ENCODE measurements around the gene SMARCC2. TPM values are rescaled to one million over a fixed set of nuclear protein-coding genes. Genes with fewer than 3 reads are reported as not detected.

Gene SMARCC2
- total and polyA plus RNA-seq, 2 of the 13 experiments (the other 11 are each of a cell fraction or from before 2014, with no cell fraction given) = 21.3 to 24.1 TPM

- TF ChIP-seq ZXDC (CRISPR knock-in tag; IDR thresholded peaks at IDR 0.05) (peak; percentile 93; the same call in 1 of the 2 replicates), RNF2 (conservative IDR thresholded peaks at IDR 0.05; ENCODE audit: low read depth) (no peak), THYN1 (CRISPR knock-in tag; IDR thresholded peaks at IDR 0.05; ENCODE audit: borderline replicate concordance, low read depth) (no peak), TAF1 (CRISPR knock-in tag; IDR thresholded peaks at IDR 0.05) (peak; percentile 77; the same call in 1 of the 2 replicates), MAF1 (CRISPR knock-in tag; IDR thresholded peaks at IDR 0.05; ENCODE audit: borderline replicate concordance) (no peak), ZNF337 (CRISPR knock-in tag; IDR thresholded peaks at IDR 0.05; ENCODE audit: borderline replicate concordance, low read depth) (no peak), RBM22 (optimal IDR thresholded peaks at IDR 0.05; ENCODE audit: low read length) (peak; percentile 100), CBX5 (CRISPR knock-in tag; IDR thresholded peaks at IDR 0.05; ENCODE audit: borderline replicate concordance) (peak; percentile 89; the same call in 1 of the 2 replicates), ZNF615 (CRISPR knock-in tag; IDR thresholded peaks at IDR 0.05; ENCODE audit: borderline replicate concordance) (peak; percentile 86; the same call in 1 of the 2 replicates), RBFOX2 (IDR thresholded peaks at IDR 0.05; ENCODE audit: low read depth, low read length) (peak; percentile 95), ZNF124 (CRISPR knock-in tag; IDR thresholded peaks at IDR 0.05) (no peak), ZNF569 (CRISPR knock-in tag; IDR thresholded peaks at IDR 0.05; ENCODE audit: borderline replicate concordance) (no peak), ZNF207 (IDR thresholded peaks at IDR 0.05; ENCODE audit: borderline replicate concordance) (no peak), MZF1 (CRISPR knock-in tag; IDR thresholded peaks at IDR 0.05; ENCODE audit: borderline replicate concordance) (no peak), ETS1 (CRISPR knock-in tag; IDR thresholded peaks at IDR 0.05) (no peak), KLF12 (CRISPR knock-in tag; IDR thresholded peaks at IDR 0.05; ENCODE audit: borderline replicate concordance) (peak; percentile 84; the same call in 1 of the 2 replicates), SAFB2 (CRISPR knock-in tag; IDR thresholded peaks at IDR 0.05; ENCODE audit: borderline replicate concordance, low read depth) (peak; percentile 41; the same call in 1 of the 2 replicates), ZMYM4 (CRISPR knock-in tag; IDR thresholded peaks at IDR 0.05) (peak; percentile 94), CERS6 (CRISPR knock-in tag; IDR thresholded peaks at IDR 0.05) (no peak)
- TF ChIP-seq, protein P1, sequence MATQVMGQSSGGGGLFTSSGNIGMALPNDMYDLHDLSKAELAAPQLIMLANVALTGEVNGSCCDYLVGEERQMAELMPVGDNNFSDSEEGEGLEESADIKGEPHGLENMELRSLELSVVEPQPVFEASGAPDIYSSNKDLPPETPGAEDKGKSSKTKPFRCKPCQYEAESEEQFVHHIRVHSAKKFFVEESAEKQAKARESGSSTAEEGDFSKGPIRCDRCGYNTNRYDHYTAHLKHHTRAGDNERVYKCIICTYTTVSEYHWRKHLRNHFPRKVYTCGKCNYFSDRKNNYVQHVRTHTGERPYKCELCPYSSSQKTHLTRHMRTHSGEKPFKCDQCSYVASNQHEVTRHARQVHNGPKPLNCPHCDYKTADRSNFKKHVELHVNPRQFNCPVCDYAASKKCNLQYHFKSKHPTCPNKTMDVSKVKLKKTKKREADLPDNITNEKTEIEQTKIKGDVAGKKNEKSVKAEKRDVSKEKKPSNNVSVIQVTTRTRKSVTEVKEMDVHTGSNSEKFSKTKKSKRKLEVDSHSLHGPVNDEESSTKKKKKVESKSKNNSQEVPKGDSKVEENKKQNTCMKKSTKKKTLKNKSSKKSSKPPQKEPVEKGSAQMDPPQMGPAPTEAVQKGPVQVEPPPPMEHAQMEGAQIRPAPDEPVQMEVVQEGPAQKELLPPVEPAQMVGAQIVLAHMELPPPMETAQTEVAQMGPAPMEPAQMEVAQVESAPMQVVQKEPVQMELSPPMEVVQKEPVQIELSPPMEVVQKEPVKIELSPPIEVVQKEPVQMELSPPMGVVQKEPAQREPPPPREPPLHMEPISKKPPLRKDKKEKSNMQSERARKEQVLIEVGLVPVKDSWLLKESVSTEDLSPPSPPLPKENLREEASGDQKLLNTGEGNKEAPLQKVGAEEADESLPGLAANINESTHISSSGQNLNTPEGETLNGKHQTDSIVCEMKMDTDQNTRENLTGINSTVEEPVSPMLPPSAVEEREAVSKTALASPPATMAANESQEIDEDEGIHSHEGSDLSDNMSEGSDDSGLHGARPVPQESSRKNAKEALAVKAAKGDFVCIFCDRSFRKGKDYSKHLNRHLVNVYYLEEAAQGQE (IDR thresholded peaks at IDR 0.05; ENCODE audit: borderline replicate concordance in 1 of 2, low read depth in 1 of 2, low read length in 2 of 2) = 0 out of 4 replicates have a peak, but pooled peaks of 1 of the 2 experiments have one; percentile 50
Measured at GRCh38 chr12:56117778-56118687, 71.2 kb downstream of the SMARCC2 start, which contains the start of gene ZC3H10 (continued).
